ENCODE measurements around the gene ABCG1.

The ABCG1 gene

GRCh38 chr21:42187976-42188653, 30.8 kb upstream of the ABCG1 start:
- intact Hi-C loops (cut with micrococcal nuclease), result no loop called here
- H3K36me3 Mint-ChIP-seq (ENCODE audit: low read depth), result no peaks in the 10 kb centered on the region
- H3K27ac Mint-ChIP-seq, result peak overlapping the region; percentile 86
- H3K4me1 Mint-ChIP-seq (ENCODE audit: low read depth), result peaks cover 68% of the 10 kb centered on the region
- H3K27me3 Mint-ChIP-seq, result peaks cover 12% of the 10 kb centered on the region
- H3K4me3 Mint-ChIP-seq, result no peak overlapping the region
- no peaks in the 10 kb centered on the region for H3K9me3 Mint-ChIP-seq

- H3K27ac Mint-ChIP-seq, result peak overlapping the region; percentile 86
- intact Hi-C loops (cut with micrococcal nuclease), result no loop called here
Measured at GRCh38 chr21:42188663-42189062, 30.3 kb upstream of the ABCG1 start.

GRCh38 chr21:42189431-42189830, 29.5 kb upstream of the ABCG1 start:
- Mint-ChIP-seq H3K9me3 (no peaks in the 10 kb centered on the region), H3K27me3 (peaks cover 15% of the 10 kb centered on the region), H3K4me3 (no peak overlapping the region), H3K27ac (peak overlapping the region; percentile 86), H3K36me3 (ENCODE audit: low read depth) (no peaks in the 10 kb centered on the region), H3K4me1 (ENCODE audit: low read depth) (peaks cover 80% of the 10 kb centered on the region)
- intact Hi-C loops (cut with micrococcal nuclease), result no loop called here

More at GRCh38 chr21:42188663-42189062, 30.3 kb upstream of the ABCG1 start:
- H3K4me1 Mint-ChIP-seq (ENCODE audit: low read depth), result peaks cover 74% of the 10 kb centered on the region
- no peaks in the 10 kb centered on the region for H3K36me3 Mint-ChIP-seq (ENCODE audit: low read depth)
- peaks cover 15% of the 10 kb centered on the region for H3K27me3 Mint-ChIP-seq
- no peak overlapping the region for H3K4me3 Mint-ChIP-seq
- H3K9me3 Mint-ChIP-seq, result no peaks in the 10 kb centered on the region

GRCh38 chr21:42189860-42190485, 29.0 kb upstream of the ABCG1 start:
- no peaks in the 10 kb centered on the region for H3K36me3 Mint-ChIP-seq (ENCODE audit: low read depth)
- intact Hi-C loops (cut with micrococcal nuclease), result no loop called here
- peak overlapping the region; percentile 86 for H3K27ac Mint-ChIP-seq
- no peak overlapping the region for H3K4me3 Mint-ChIP-seq
- no peaks in the 10 kb centered on the region for H3K9me3 Mint-ChIP-seq
- peaks cover 15% of the 10 kb centered on the region for H3K27me3 Mint-ChIP-seq
- peaks cover 86% of the 10 kb centered on the region for H3K4me1 Mint-ChIP-seq (ENCODE audit: low read depth)

- peak overlapping the region; percentile 86 for H3K27ac Mint-ChIP-seq
- no peaks in the 10 kb centered on the region for H3K36me3 Mint-ChIP-seq (ENCODE audit: low read depth)
- no peaks in the 10 kb centered on the region for H3K9me3 Mint-ChIP-seq
- H3K4me1 Mint-ChIP-seq (ENCODE audit: low read depth), result peaks cover 90% of the 10 kb centered on the region
- H3K27me3 Mint-ChIP-seq, result peaks cover 15% of the 10 kb centered on the region
- intact Hi-C loops (cut with micrococcal nuclease), result no loop called here
- no peak overlapping the region for H3K4me3 Mint-ChIP-seq
Measured at GRCh38 chr21:42190486-42190863, 28.5 kb upstream of the ABCG1 start.

- peaks cover 15% of the 10 kb centered on the region for H3K27me3 Mint-ChIP-seq
- H3K4me1 Mint-ChIP-seq (ENCODE audit: low read depth), result peaks cover 89% of the 10 kb centered on the region
- no peaks in the 10 kb centered on the region for H3K36me3 Mint-ChIP-seq (ENCODE audit: low read depth)
- intact Hi-C loops (cut with micrococcal nuclease), result no loop called here
- H3K27ac Mint-ChIP-seq, result peak overlapping the region; percentile 11
- H3K9me3 Mint-ChIP-seq, result no peaks in the 10 kb centered on the region
- H3K4me3 Mint-ChIP-seq, result no peak overlapping the region
Measured at GRCh38 chr21:42191064-42191463, 27.9 kb upstream of the ABCG1 start.

- H3K9me3 Mint-ChIP-seq, result no peaks in the 10 kb centered on the region
- no peak overlapping the region for H3K4me3 Mint-ChIP-seq
- H3K4me1 Mint-ChIP-seq (ENCODE audit: low read depth), result peaks cover 80% of the 10 kb centered on the region
- peak overlapping the region; percentile 12 for H3K27ac Mint-ChIP-seq
- peaks cover 15% of the 10 kb centered on the region for H3K27me3 Mint-ChIP-seq
- intact Hi-C loops (cut with micrococcal nuclease), result no loop called here
- H3K36me3 Mint-ChIP-seq (ENCODE audit: low read depth), result no peaks in the 10 kb centered on the region
Measured at GRCh38 chr21:42191696-42192595, 27.0 kb upstream of the ABCG1 start.

- Mint-ChIP-seq H3K36me3 (ENCODE audit: low read depth) (no peaks in the 10 kb centered on the region), H3K27me3 (peaks cover 15% of the 10 kb centered on the region), H3K9me3 (no peaks in the 10 kb centered on the region), H3K27ac (peak overlapping the region; percentile 70), H3K4me3 (no peak overlapping the region), H3K4me1 (ENCODE audit: low read depth) (peaks cover 73% of the 10 kb centered on the region)
- intact Hi-C loops (cut with micrococcal nuclease), result no loop called here
Measured at GRCh38 chr21:42193131-42193671, 25.7 kb upstream of the ABCG1 start.

GRCh38 chr21:42193721-42194120, 25.2 kb upstream of the ABCG1 start:
- Mint-ChIP-seq H3K4me1 (ENCODE audit: low read depth) (peaks cover 73% of the 10 kb centered on the region), H3K9me3 (no peaks in the 10 kb centered on the region), H3K27ac (peak overlapping the region; percentile 70), H3K4me3 (no peak overlapping the region), H3K27me3 (peaks cover 15% of the 10 kb centered on the region), H3K36me3 (ENCODE audit: low read depth) (no peaks in the 10 kb centered on the region)
- intact Hi-C loops (cut with micrococcal nuclease), result no loop called here

- no peaks in the 10 kb centered on the region for H3K36me3 Mint-ChIP-seq (ENCODE audit: low read depth)
Measured at GRCh38 chr21:42194863-42195262, 24.1 kb upstream of the ABCG1 start.

GRCh38 chr21:42195378-42196031, 23.4 kb upstream of the ABCG1 start:
- no peaks in the 10 kb centered on the region for H3K9me3 Mint-ChIP-seq
- peaks cover 74% of the 10 kb centered on the region for H3K4me1 Mint-ChIP-seq (ENCODE audit: low read depth)
- intact Hi-C loops (cut with micrococcal nuclease), result loop anchor here (5.0 kb wide), 1 partner anchor 33 kb away; no protein-coding TSS in a partner anchor
- H3K27me3 Mint-ChIP-seq, result peaks cover 15% of the 10 kb centered on the region
- no peak overlapping the region for H3K4me3 Mint-ChIP-seq
- H3K27ac Mint-ChIP-seq, result peak overlapping the region; percentile 70
- no peaks in the 10 kb centered on the region for H3K36me3 Mint-ChIP-seq (ENCODE audit: low read depth)

More at GRCh38 chr21:42194863-42195262, 24.1 kb upstream of the ABCG1 start:
- H3K9me3 Mint-ChIP-seq, result no peaks in the 10 kb centered on the region
- H3K27ac Mint-ChIP-seq, result peak overlapping the region; percentile 70
- peaks cover 15% of the 10 kb centered on the region for H3K27me3 Mint-ChIP-seq
- H3K4me3 Mint-ChIP-seq, result no peak overlapping the region
- peaks cover 75% of the 10 kb centered on the region for H3K4me1 Mint-ChIP-seq (ENCODE audit: low read depth)
- intact Hi-C loops (cut with micrococcal nuclease), result loop anchor here (5.0 kb wide), 1 partner anchor 33 kb away; no protein-coding TSS in a partner anchor

GRCh38 chr21:42198929-42199867, 19.7 kb upstream of the ABCG1 start:
- intact Hi-C loops (cut with micrococcal nuclease), result loop anchor here (5.0 kb wide), 1 partner anchor 37 kb away; no protein-coding TSS in a partner anchor
- no peaks in the 10 kb centered on the region for H3K9me3 Mint-ChIP-seq
- no peaks in the 10 kb centered on the region for H3K36me3 Mint-ChIP-seq (ENCODE audit: low read depth)
- H3K27me3 Mint-ChIP-seq, result peaks cover 4% of the 10 kb centered on the region
- H3K4me1 Mint-ChIP-seq (ENCODE audit: low read depth), result peaks cover 62% of the 10 kb centered on the region
- no peak overlapping the region for H3K4me3 Mint-ChIP-seq
- peak overlapping the region; percentile 37 for H3K27ac Mint-ChIP-seq

All from dendritic cell treated with granulocyte-macrophage colony-stimulating factor and Interleukin-4, amounts not matched to agents 40 ng/mL and 50 ng/mL, for 4 days (primary cell).